ENCODE measurements around the gene ATXN3. TPM values are rescaled to one million over a fixed set of nuclear protein-coding genes. Genes with fewer than 3 reads are reported as not detected.

Gene ATXN3
- total RNA-seq, 1 donor from 2014 or later: 25.9 TPM

DNA sequence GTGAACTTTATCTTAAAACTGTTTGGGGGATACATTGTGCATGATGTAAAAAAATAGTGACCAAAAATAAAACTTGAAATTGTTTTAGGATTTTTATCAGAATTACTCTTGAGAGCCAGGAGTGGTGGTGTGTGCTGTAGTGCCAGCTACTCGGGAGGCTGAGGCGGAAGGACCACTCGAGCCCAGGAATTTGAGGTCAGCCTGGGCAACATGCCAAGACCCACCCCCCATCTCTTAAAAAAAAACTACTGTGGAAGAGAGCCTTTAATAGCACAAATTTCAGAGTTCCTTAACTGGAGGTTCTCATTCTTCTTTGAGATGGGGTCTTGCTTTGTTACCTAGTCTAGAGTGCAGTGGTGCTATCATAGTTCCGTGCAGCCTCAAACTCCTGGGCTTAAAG lies 36.9 kb upstream of the ATXN3 start:
- DNase-seq (ENCODE audit: low read depth, low spot score): no peak
- Mint-ChIP-seq H3K9me3 (no peaks in the 10 kb centered on the region), H3K27me3 (ENCODE audit: low read depth) (no peaks in the 10 kb centered on the region), H3K4me3 (no peak overlapping the region), H3K27ac (ENCODE audit: unreplicated experiment) (no peak overlapping the region), H3K4me1 (no peaks in the 10 kb centered on the region), H3K36me3 (ENCODE audit: low read depth) (peaks cover 17% of the 10 kb centered on the region)
- TF ChIP-seq, protein P1, sequence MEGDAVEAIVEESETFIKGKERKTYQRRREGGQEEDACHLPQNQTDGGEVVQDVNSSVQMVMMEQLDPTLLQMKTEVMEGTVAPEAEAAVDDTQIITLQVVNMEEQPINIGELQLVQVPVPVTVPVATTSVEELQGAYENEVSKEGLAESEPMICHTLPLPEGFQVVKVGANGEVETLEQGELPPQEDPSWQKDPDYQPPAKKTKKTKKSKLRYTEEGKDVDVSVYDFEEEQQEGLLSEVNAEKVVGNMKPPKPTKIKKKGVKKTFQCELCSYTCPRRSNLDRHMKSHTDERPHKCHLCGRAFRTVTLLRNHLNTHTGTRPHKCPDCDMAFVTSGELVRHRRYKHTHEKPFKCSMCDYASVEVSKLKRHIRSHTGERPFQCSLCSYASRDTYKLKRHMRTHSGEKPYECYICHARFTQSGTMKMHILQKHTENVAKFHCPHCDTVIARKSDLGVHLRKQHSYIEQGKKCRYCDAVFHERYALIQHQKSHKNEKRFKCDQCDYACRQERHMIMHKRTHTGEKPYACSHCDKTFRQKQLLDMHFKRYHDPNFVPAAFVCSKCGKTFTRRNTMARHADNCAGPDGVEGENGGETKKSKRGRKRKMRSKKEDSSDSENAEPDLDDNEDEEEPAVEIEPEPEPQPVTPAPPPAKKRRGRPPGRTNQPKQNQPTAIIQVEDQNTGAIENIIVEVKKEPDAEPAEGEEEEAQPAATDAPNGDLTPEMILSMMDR (conservative IDR thresholded peaks at IDR 0.05): no peak

DNA sequence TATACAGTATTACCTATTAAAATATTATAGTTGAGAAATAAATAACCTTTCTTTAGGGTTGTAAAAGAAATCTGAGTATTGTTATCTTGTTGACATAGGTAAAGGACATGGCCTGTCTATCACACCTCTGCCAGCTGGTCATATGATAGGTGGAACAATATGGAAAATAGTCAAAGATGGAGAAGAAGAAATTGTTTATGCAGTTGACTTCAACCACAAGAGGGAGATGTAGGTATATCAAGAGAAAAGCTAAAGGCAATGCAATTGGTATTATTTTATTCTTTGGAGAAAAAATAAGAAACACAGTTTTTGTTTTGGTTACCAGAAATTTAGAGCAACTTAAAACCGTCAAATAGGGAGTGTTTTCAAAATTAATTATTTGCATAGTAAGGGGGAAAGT lies 28.9 kb upstream of the ATXN3 start:
- no peak overlapping the region for H3K27ac Mint-ChIP-seq (ENCODE audit: unreplicated experiment)
- no peak for DNase-seq (ENCODE audit: low read depth, low spot score)
- H3K9me3 Mint-ChIP-seq: no peaks in the 10 kb centered on the region
- TF ChIP-seq, protein P1 (conservative IDR thresholded peaks at IDR 0.05): peak; percentile 71
- no peak overlapping the region for H3K4me3 Mint-ChIP-seq
- H3K36me3 Mint-ChIP-seq (ENCODE audit: low read depth): peaks cover 13% of the 10 kb centered on the region
- no peaks in the 10 kb centered on the region for H3K27me3 Mint-ChIP-seq (ENCODE audit: low read depth)
- no peaks in the 10 kb centered on the region for H3K4me1 Mint-ChIP-seq

DNA sequence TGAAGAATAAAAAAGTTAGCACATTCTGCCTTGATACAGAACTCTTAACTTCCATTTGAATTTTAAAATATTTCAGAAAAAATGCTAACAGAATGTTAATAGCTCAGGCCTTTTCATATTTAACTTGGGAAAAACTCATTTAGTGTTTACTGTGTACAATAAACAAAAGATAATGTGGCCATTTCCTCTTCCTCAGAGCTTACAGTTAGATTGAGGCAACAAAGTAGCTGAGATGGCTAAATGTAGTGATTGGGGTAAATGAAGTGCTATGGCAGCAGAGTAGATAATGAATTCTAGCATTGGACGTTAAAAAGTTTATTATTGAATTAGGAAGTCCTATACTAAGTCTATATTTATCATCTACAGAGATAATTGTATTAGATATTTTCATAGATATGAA lies 28.1 kb upstream of the ATXN3 start:
- Mint-ChIP-seq H3K9me3 (no peaks in the 10 kb centered on the region), H3K4me3 (no peak overlapping the region), H3K36me3 (ENCODE audit: low read depth) (peaks cover 13% of the 10 kb centered on the region), H3K27ac (ENCODE audit: unreplicated experiment) (no peak overlapping the region), H3K4me1 (no peaks in the 10 kb centered on the region), H3K27me3 (ENCODE audit: low read depth) (no peaks in the 10 kb centered on the region)
- no peak for DNase-seq (ENCODE audit: low read depth, low spot score)
- TF ChIP-seq, protein P1 (conservative IDR thresholded peaks at IDR 0.05): no peak

DNA sequence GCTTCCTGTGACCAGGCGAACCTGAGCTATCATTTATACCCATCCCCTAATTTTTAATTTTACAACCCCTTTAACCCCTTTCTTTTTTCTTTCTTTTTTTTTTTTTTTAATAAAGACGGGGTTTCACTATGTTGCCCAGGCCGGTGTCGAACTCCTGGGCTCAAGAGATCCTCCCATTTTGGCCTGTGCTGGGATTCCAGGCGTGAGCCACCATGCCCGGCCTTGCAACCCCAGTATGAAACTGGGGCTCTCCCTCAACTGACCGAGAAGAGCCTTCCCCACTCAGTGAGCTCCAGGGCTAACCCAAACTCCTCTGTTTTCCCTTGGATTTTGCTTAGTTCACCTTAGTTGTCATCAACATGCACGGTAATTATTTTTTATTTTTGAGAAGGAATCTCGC lies 16.4 kb upstream of the ATXN3 start:
- H3K27me3 Mint-ChIP-seq (ENCODE audit: low read depth): no peaks in the 10 kb centered on the region
- TF ChIP-seq, protein P1 (conservative IDR thresholded peaks at IDR 0.05): no peak
- no peak for DNase-seq (ENCODE audit: low read depth, low spot score)
- H3K4me1 Mint-ChIP-seq: peaks cover 25% of the 10 kb centered on the region
- H3K27ac Mint-ChIP-seq (ENCODE audit: unreplicated experiment): peak overlapping the region; percentile 99
- H3K4me3 Mint-ChIP-seq: peak overlapping the region; percentile 98
- peaks cover 3% of the 10 kb centered on the region for H3K36me3 Mint-ChIP-seq (ENCODE audit: low read depth)
- H3K9me3 Mint-ChIP-seq: no peaks in the 10 kb centered on the region

DNA sequence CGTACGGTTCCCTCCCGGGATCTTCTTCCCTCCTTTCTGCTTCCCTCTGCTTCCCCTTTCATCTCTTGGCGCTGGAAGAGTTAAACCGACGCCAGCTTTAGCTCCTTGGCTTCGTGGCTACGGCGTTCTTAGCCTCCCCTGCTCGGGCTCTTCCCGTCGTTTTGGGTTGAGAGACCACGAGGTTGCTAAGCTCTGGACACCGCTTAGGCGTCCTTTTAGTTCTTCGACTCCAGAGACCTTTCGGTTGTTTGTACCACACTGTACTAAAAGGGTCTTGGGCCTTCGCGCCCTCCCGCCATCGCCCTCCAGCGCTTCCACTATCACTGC lies 15.9 kb upstream of the ATXN3 start:
- Mint-ChIP-seq H3K27me3 (ENCODE audit: low read depth) (no peaks in the 10 kb centered on the region), H3K36me3 (ENCODE audit: low read depth) (peaks cover under 1% of the 10 kb centered on the region), H3K27ac (ENCODE audit: unreplicated experiment) (peak overlapping the region; percentile 99), H3K4me3 (peak overlapping the region; percentile 98), H3K4me1 (peaks cover 25% of the 10 kb centered on the region), H3K9me3 (no peaks in the 10 kb centered on the region)
- TF ChIP-seq, protein P1 (conservative IDR thresholded peaks at IDR 0.05): no peak
- no peak for DNase-seq (ENCODE audit: low read depth, low spot score)
